A673 (cell line): Measurements from ENCODE around the gene TRPM2.

Experiments used
- CTCF ChIP-seq: fragments of 300-800, 200-600 bp; sonication (generic); conservative IDR thresholded peaks from 2 replicates; pipeline ENCODE4 v1.5.1; 2017; ENCODE audit warnings: low read depth, mild to moderate bottlenecking, antibody characterized with exemption, low read length, moderate library complexity, mixed read lengths
- EZH2 ChIP-seq: fragments of 200-600 bp; sonication (generic); IDR thresholded peaks from 2 replicates; pipeline ENCODE4 v1.6.1; 2017; ENCODE audit warnings: borderline replicate concordance, low read depth, mild to moderate bottlenecking, mixed read lengths, antibody characterized with exemption, low read length; ENCODE audit not compliant: poor library complexity, severe bottlenecking

DNA sequence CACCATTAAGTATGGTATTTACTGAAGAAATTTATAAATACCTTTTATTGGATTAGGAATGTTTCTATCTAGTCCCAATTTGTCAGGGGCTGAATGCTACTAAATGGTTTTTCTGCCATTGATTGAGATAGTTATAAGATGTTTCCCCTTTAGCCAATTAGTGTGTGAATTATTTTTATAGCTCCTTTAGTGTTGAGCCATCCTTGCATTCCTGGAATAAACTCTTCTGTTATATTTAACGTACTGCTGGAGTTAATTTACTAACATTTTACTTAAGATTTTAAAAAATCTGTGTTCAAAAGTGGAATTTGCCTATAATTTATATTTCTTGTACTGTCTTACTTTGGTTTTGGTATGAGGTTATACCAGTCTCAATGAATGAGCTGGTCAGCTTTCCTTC lies 76.5 kb downstream of the TRPM2 start:
- TF ChIP-seq CTCF = no peak
- no peak for TF ChIP-seq EZH2
